K562 (cell line): ENCODE measurements around the gene FHIT.

Source experiments
- EGR1 ChIP-seq: fragments of 450-650 bp; conservative IDR thresholded peaks from 2 replicates; pipeline ENCODE4 v1.6.1; 2017; ENCODE audit warnings: mild to moderate bottlenecking
- FOXM1 ChIP-seq, 2 experiments: fragments of 450-650 bp in 1 of 2; sonication (generic) in 1 of 2; formaldehyde crosslinking in 1 of 2; IDR thresholded peaks; 2 replicates each; pipeline versions ENCODE4 v1.6.1 to v1.9.0; 2017 to 2022; ENCODE audit warnings: low read depth in 2 of 2, mild to moderate bottlenecking in 2 of 2, missing genetic modification reagents in 1 of 2, moderate library complexity in 1 of 2
- SMAD1 ChIP-seq: fragments of 150-350 bp; IDR thresholded peaks from 2 replicates; pipeline ENCODE4 v1.6.1; 2014; ENCODE audit warnings: low read length, low read depth; ENCODE audit not compliant: partially characterized antibody
- ZNF224 ChIP-seq: sonication (generic); formaldehyde crosslinking; IDR thresholded peaks from 2 replicates; pipeline ENCODE4 v1.8.0; 2022; ENCODE audit warnings: mild to moderate bottlenecking, missing genetic modification reagents
- ZNF780A ChIP-seq: fragments of 250-450 bp; sonication (Bioruptor Pico); IDR thresholded peaks from 2 replicates; pipeline ENCODE4 v1.5.0; 2021; ENCODE audit warnings: mild to moderate bottlenecking
- TF ChIP-seq, protein P1 (sequence below), 3 experiments: IDR thresholded peaks in 2 of 3; conservative IDR thresholded peaks in 1 of 3; 2 replicates each; pipeline ENCODE4 v1.5.1; 2011 to 2012; ENCODE audit warnings: low read length in 3 of 3, mild to moderate bottlenecking in 3 of 3, control low read depth in 2 of 3, improper control_type of control experiment in 1 of 3, inconsistent platforms in 1 of 3, low read depth in 1 of 3, mixed read lengths in 1 of 3, moderate library complexity in 1 of 3; ENCODE audit not compliant: insufficient read depth in 2 of 3

DNA sequence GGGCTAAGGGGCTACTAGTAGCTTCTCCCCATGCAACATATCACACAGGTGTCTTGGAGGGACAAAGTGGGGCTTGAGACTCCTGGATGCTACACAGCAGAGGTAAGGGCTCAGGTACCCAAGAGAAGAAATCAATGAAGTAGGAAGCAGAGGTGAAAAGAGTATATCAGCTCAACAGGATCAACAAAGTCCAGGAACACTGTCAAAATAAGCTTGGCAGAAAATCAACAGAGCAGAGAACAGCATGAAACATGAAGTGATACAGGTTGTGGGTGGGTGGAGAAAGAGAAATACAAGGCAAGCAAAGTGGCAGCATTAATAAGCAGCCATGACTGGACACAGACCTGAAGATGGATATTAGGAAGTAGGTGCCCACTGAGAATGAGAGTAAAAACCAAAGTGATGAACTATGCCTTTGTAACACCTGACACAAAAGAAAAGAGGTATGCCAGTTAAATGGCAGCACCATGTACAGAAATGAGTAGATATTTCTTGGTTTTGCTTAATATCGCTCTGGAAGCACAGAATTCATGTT lies 637.4 kb downstream of the FHIT start:
- TF ChIP-seq ZNF780A (CRISPR knock-in tag) (no peak), SMAD1 (no peak), EGR1 (no peak), FOXM1 (IDR thresholded peaks at IDR 0.05; ENCODE audit: low read depth) (no peak), FOXM1 (CRISPR knock-in tag; IDR thresholded peaks at IDR 0.05; ENCODE audit: low read depth) (no peak), ZNF224 (CRISPR knock-in tag) (no peak)
- TF ChIP-seq, protein P1, sequence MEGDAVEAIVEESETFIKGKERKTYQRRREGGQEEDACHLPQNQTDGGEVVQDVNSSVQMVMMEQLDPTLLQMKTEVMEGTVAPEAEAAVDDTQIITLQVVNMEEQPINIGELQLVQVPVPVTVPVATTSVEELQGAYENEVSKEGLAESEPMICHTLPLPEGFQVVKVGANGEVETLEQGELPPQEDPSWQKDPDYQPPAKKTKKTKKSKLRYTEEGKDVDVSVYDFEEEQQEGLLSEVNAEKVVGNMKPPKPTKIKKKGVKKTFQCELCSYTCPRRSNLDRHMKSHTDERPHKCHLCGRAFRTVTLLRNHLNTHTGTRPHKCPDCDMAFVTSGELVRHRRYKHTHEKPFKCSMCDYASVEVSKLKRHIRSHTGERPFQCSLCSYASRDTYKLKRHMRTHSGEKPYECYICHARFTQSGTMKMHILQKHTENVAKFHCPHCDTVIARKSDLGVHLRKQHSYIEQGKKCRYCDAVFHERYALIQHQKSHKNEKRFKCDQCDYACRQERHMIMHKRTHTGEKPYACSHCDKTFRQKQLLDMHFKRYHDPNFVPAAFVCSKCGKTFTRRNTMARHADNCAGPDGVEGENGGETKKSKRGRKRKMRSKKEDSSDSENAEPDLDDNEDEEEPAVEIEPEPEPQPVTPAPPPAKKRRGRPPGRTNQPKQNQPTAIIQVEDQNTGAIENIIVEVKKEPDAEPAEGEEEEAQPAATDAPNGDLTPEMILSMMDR (IDR thresholded peaks at IDR 0.05 in 2 of 3, conservative IDR thresholded peaks at IDR 0.05 in 1 of 3; ENCODE audit: insufficient read depth in 2 of 3, low read depth in 1 of 3, low read length in 3 of 3) = no peak
